Measurements from ENCODE around the gene TBC1D14.

DNA sequence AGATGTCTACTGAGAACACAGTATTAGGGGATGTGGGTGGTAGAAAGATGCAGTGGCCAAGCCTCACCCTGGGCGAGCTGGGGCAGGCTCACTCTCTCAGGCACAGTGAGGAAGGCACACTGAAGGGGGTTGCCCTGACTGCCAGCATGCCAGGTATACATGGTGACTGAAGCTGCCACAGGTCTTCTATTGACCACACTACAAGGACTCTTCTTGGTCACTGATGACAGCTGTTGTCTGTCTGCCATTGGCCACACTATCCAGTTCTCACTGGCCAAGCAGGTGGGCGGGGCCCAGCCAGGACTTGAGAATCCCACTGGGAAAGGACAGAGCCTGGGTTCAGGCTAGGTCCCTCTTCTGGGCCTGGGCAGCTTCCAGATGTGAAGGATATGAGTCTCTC is 39.7 kb upstream of the TBC1D14 start:
- TF ChIP-seq, protein P1, sequence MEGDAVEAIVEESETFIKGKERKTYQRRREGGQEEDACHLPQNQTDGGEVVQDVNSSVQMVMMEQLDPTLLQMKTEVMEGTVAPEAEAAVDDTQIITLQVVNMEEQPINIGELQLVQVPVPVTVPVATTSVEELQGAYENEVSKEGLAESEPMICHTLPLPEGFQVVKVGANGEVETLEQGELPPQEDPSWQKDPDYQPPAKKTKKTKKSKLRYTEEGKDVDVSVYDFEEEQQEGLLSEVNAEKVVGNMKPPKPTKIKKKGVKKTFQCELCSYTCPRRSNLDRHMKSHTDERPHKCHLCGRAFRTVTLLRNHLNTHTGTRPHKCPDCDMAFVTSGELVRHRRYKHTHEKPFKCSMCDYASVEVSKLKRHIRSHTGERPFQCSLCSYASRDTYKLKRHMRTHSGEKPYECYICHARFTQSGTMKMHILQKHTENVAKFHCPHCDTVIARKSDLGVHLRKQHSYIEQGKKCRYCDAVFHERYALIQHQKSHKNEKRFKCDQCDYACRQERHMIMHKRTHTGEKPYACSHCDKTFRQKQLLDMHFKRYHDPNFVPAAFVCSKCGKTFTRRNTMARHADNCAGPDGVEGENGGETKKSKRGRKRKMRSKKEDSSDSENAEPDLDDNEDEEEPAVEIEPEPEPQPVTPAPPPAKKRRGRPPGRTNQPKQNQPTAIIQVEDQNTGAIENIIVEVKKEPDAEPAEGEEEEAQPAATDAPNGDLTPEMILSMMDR (IDR thresholded peaks at IDR 0.05), result no peak
- no peak for TF ChIP-seq POLR2A (IDR thresholded peaks at IDR 0.05)
